ENCODE data around the gene SLC26A3.

GRCh38 chr7:107838024-107838601 is 35.1 kb upstream of the SLC26A3 start:
- no peak for TF ChIP-seq GATA2 (IDR thresholded peaks at IDR 0.05; ENCODE audit: low read depth, low read length)
- TF ChIP-seq GATA3 (IDR thresholded peaks at IDR 0.05; ENCODE audit: low read depth, low read length), result no peak
